Esophagus muscularis mucosa (tissue), 4 donors: Measurements from ENCODE around the gene UBE2QL1. TPM values are rescaled to one million over a fixed set of nuclear protein-coding genes. Genes with fewer than 3 reads are reported as not detected.

Experiments
- DNase-seq: peaks from one replicate; pipeline ENCODE4 v3.0.0-alpha.2; 2017; ENCODE audit errors: extremely low spot score
- H3K27ac ChIP-seq, 4 donors: fragments of 200-600 bp; sonication (generic); replicated peaks in 1 of 4; 1 replicate in 3 of 4; 2 replicates in 1 of 4; pipeline ENCODE4 v1.5.1; 2016 to 2019; ENCODE audit warnings: mild to moderate bottlenecking in 1 of 4
- H3K27me3 ChIP-seq, 4 donors: fragments of 200-600 bp; sonication (generic); one replicate each; pipeline versions ENCODE4 v1.5.1 to v1.6.0; 2016 to 2019
- H3K36me3 ChIP-seq, 4 donors: fragments of 200-600 bp; sonication (generic); one replicate each; pipeline ENCODE4 v1.5.1; 2016 to 2019
- H3K4me1 ChIP-seq, 4 donors: fragments of 200-600 bp; sonication (generic); one replicate each; pipeline ENCODE4 v1.5.1; 2016 to 2019
- H3K4me3 ChIP-seq, 4 donors: fragments of 200-600 bp; sonication (generic); 1 replicate in 2 of 4; 2 replicates in 2 of 4; pipeline ENCODE4 v1.5.1; 2016 to 2019; ENCODE audit warnings: mild to moderate bottlenecking in 4 of 4, moderate library complexity in 1 of 4
- H3K9me3 ChIP-seq, 4 donors: fragments of 200-600 bp; sonication (generic); 1 replicate in 3 of 4; 2 replicates in 1 of 4; pipeline ENCODE4 v1.5.1; 2016 to 2019
- EP300 ChIP-seq: sonication (generic); formaldehyde crosslinking; IDR thresholded peaks from one replicate; pipeline ENCODE4 v1.6.1; 2017; ENCODE audit warnings: antibody characterized with exemption
- POLR2A ChIP-seq: fragments of 450-650 bp; IDR thresholded peaks from one replicate; pipeline ENCODE4 v1.6.1; 2017; ENCODE audit warnings: antibody characterized with exemption, moderate library complexity, mild to moderate bottlenecking, low read depth
- POLR2AphosphoS5 ChIP-seq, 2 donors: sonication (generic); formaldehyde crosslinking; IDR thresholded peaks; one replicate each; pipeline ENCODE4 v1.6.1; 2017; ENCODE audit warnings: antibody characterized with exemption in 2 of 2
- WGBS: methylation state at CpG from one replicate; pipeline ENCODE4 v1.1.5; 2018; 5-methylcytosine and 5-hydroxymethylcytosine counted together
- intact Hi-C: fragments of 100-400 bp; cut with DNase I; formaldehyde crosslinking; loops from one replicate; pipeline ENCODE4 v1.15.1; 2023
- total RNA-seq, 4 donors: library from RNA; depleted of rRNA; stranded (reverse); fragments of >200 nt; gene quantifications; one replicate each; pipeline versions ENCODE4 v1.1.0 to v1.2.1, GENCODE V29; 2016
- TF ChIP-seq, protein P1 (sequence below), 3 experiments: fragments of 200-600 bp in 2 of 3; fragments of 450-650 bp in 1 of 3; sonication (generic) in 2 of 3; IDR thresholded peaks; one replicate each; pipeline ENCODE4 v1.5.1; 2017 to 2019; ENCODE audit warnings: antibody characterized with exemption in 3 of 3, mild to moderate bottlenecking in 2 of 3, moderate library complexity in 1 of 3

UBE2QL1 gene
- total RNA-seq, 4 donors from 2014 or later: under 0.01 to 1.6 (median 0.82) TPM

DNA sequence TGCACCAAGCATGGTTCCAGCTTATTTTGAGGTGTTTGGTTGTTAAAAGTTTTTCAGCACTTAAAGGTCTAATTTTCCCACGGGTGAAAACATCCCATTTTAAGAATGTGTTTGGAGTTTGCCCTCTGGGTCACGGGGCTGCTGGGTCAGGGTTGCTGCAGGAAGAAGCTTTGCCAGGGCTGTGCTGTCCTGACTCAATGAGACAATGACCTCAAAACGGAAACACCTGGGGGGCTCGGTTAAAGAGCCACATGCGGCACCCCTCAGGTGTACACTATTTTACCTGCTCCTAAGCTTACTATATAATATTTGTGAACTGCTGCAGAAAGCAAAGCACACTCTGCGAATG lies 27.6 kb downstream of the UBE2QL1 start:
- no peak overlapping the region for H3K4me3 ChIP-seq
- H3K4me1 ChIP-seq: peaks cover 0 to 13% (median 0%) of the 10 kb centered on the region in 4 donors
- peaks cover 0 to 24% (median 0%) of the 10 kb centered on the region in 4 donors for H3K27me3 ChIP-seq
- no peaks in the 10 kb centered on the region for H3K36me3 ChIP-seq
- TF ChIP-seq POLR2AphosphoS5 (IDR thresholded peaks at IDR 0.05) (no peak), POLR2A (no peak)
- TF ChIP-seq, protein P1, sequence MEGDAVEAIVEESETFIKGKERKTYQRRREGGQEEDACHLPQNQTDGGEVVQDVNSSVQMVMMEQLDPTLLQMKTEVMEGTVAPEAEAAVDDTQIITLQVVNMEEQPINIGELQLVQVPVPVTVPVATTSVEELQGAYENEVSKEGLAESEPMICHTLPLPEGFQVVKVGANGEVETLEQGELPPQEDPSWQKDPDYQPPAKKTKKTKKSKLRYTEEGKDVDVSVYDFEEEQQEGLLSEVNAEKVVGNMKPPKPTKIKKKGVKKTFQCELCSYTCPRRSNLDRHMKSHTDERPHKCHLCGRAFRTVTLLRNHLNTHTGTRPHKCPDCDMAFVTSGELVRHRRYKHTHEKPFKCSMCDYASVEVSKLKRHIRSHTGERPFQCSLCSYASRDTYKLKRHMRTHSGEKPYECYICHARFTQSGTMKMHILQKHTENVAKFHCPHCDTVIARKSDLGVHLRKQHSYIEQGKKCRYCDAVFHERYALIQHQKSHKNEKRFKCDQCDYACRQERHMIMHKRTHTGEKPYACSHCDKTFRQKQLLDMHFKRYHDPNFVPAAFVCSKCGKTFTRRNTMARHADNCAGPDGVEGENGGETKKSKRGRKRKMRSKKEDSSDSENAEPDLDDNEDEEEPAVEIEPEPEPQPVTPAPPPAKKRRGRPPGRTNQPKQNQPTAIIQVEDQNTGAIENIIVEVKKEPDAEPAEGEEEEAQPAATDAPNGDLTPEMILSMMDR (IDR thresholded peaks at IDR 0.05): no peak
- intact Hi-C loops: no loop called here
- H3K9me3 ChIP-seq: peaks cover 0 to 2% (median 0%) of the 10 kb centered on the region in 4 donors
- WGBS: 78% methylated on average over 6 of the region's 6 CpGs
- DNase-seq: no peak
- H3K27ac ChIP-seq: no peak overlapping the region

DNA sequence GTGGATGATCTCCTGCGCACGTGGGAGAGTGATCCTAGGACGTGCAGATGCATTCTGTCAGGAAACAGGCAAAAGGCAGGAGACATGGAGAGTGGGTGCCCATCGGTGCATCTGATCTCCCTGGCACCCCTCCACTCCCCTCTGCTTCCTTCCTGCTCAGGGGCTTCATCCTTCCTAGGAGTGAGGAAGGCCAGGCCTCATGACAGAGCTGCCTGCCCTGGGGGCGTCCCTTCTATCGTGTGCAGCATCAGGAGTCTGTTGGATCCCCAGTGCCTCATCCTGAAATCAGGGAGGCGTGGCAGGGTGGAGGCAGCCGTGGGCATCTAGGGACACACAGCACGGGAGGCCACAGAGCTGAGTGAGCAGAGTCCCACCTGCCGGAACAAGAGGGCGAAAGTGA lies 30.1 kb downstream of the UBE2QL1 start:
- no peak for TF ChIP-seq POLR2AphosphoS5 (IDR thresholded peaks at IDR 0.05)
- TF ChIP-seq, protein P1 (IDR thresholded peaks at IDR 0.05): no peak
- TF ChIP-seq EP300: no peak
- TF ChIP-seq POLR2A: no peak
- 80% methylated on average over 11 of the region's 11 CpGs for WGBS
- Histone ChIP-seq H3K9me3 (no peaks in the 10 kb centered on the region), H3K27ac (no peak overlapping the region), H3K4me1 (peaks cover 0 to 12% (median 0%) of the 10 kb centered on the region in 4 donors), H3K27me3 (peaks cover 0 to 24% (median 0%) of the 10 kb centered on the region in 4 donors), H3K4me3 (no peak overlapping the region), H3K36me3 (no peaks in the 10 kb centered on the region)
- intact Hi-C loops: no loop called here
- no peak for DNase-seq

DNA sequence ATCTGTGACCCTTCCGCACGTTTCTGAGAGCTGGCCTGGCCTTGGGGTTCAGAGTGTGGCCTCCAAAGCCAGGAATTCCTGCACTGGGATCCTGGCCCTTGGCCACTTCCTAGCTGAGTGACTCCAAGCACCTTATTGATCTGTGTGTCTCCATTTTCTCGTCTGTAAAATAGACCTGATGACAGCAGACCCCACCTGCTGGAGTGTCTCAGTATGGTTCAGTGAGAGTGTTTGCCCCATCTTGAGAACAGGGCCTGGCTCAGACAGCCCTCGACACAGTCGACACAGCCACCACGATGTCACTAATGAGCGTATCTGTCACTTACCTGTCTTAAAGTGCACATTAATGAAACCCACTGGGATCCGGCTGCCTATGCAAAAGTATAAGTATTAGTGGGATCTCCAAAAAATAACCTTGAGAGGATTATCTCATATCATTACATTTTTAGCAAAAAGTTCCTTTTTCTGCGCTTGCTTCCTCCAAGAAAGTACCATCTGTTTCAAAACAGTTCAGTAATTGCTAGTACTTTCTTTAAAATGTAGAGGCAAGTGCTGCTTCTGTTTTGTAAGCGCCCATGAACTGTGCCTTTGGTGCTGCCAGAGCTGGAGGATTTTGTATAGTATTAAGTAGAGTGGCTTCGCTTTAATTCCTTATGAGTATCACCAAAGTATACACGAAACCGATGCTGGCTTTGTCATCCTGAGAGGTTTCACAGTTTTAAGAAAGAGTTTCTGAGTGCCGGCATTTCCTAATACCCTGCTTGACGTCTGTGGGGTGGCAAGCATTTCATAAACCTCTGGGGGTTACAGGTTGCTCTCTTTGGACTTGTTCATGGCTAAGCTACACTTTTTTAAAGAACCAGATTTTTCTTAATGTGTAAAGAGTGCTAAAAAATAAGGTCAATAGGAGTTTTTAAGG lies 31.7 kb downstream of the UBE2QL1 start:
- no peaks in the 10 kb centered on the region for H3K36me3 ChIP-seq
- peaks cover 0 to 8% (median 0%) of the 10 kb centered on the region in 4 donors for H3K4me1 ChIP-seq
- TF ChIP-seq, protein P1 (IDR thresholded peaks at IDR 0.05): no peak
- TF ChIP-seq POLR2AphosphoS5 (IDR thresholded peaks at IDR 0.05): no peak
- TF ChIP-seq POLR2A: no peak
- TF ChIP-seq EP300: no peak
- 91% methylated on average over 15 of the region's 15 CpGs for WGBS
- intact Hi-C loops: no loop called here
- H3K4me3 ChIP-seq: no peak overlapping the region
- DNase-seq: no peak
- H3K27ac ChIP-seq: no peak overlapping the region
- H3K27me3 ChIP-seq: peaks cover 0 to 31% (median 0%) of the 10 kb centered on the region in 4 donors
- no peaks in the 10 kb centered on the region for H3K9me3 ChIP-seq

DNA sequence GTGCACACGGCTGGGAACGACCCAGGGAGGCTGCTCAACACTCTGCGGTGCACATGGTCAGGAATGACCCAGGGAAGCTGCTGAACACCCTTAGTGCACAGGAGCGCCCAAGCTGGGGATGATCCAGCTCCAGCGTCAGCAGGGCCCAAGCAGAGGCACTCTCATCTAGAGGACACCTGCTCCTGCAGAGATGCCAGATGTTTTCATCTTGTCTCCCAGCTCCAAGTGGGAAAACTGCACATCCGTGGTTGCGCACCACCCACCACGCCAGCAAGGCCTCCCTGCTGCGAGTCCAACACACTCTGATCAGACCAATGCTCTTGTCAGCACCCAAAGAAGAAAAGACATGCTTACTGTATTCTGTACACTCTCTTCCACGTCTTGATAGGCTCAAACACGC lies 34.1 kb downstream of the UBE2QL1 start:
- H3K36me3 ChIP-seq: no peaks in the 10 kb centered on the region
- no peak for DNase-seq
- H3K27ac ChIP-seq: no peak overlapping the region
- intact Hi-C loops: no loop called here
- peaks cover 0 to 18% (median 0%) of the 10 kb centered on the region in 4 donors for H3K27me3 ChIP-seq
- H3K4me3 ChIP-seq: no peak overlapping the region
- peaks cover 0 to 3% (median 0%) of the 10 kb centered on the region in 4 donors for H3K4me1 ChIP-seq
- no peaks in the 10 kb centered on the region for H3K9me3 ChIP-seq
- TF ChIP-seq POLR2AphosphoS5 (IDR thresholded peaks at IDR 0.05): no peak
- no peak for TF ChIP-seq POLR2A
- no peak for TF ChIP-seq EP300
- TF ChIP-seq, protein P1 (IDR thresholded peaks at IDR 0.05): no peak
- 86% methylated on average over 9 of the region's 11 CpGs for WGBS
